ENCODE results near the gene PRF1. TPM values are rescaled to one million over a fixed set of nuclear protein-coding genes. Genes with fewer than 3 reads are reported as not detected.

The PRF1 gene
- total and polyA plus RNA-seq, 4 experiments from 2014 or later: 18.0 to 67.5 (median 42.3) TPM

DNA sequence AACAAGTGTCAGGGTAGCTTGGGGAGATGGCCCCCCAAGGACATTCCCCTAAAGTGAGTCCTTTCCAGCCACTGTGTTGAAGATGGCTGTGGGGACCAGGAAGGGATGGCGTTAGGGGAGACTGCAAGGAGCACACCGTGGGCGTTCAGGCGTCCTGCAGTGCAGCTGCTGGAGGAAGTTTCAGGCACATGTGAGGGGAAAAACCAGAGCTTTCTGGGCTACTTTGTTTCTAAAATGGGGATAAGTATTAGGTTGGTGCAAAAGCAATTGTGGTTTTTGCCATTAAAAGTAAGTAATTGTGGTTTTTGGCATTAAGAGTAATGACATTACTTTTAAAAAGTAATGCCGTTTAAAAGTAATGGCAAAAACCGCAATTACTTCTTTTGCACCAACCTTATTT, 14.3 kb downstream of the PRF1 start:
- no peak for DNase-seq
- Histone ChIP-seq H3K27ac (ENCODE audit: low read depth, low read length) (no peak overlapping the region), H3K4me3 (ENCODE audit: low read length in 2 of 2) (no peak overlapping the region), H3K4me1 (ENCODE audit: insufficient read depth, low read length) (no peaks in the 10 kb centered on the region), H3K9me3 (ENCODE audit: control insufficient read depth in 1 of 2, low read length in 2 of 2) (no peaks in the 10 kb centered on the region), H3K36me3 (ENCODE audit: insufficient read depth, low read length) (no peaks in the 10 kb centered on the region), H3K27me3 (ENCODE audit: insufficient read depth, low read length) (no peaks in the 10 kb centered on the region)
- ChIA-PET CTCF (ENCODE audit: partially characterized antibody) (no interaction called here), POLR2A (ENCODE audit: partially characterized antibody) (no interaction called here)
- Mint-ChIP-seq H3K9me3 (no peaks in the 10 kb centered on the region), H3K4me1 (peaks cover 0 to 5% (median 0%) of the 10 kb centered on the region in 4 donors), H3K27ac (no peak overlapping the region), H3K36me3 (peaks cover 0 to 2% of the 10 kb centered on the region in 2 donors), H3K4me3 (no peak overlapping the region), H3K27me3 (peaks cover 0 to 7% of the 10 kb centered on the region in 2 donors)
- intact Hi-C loops (cut with micrococcal nuclease): no loop called here

DNA sequence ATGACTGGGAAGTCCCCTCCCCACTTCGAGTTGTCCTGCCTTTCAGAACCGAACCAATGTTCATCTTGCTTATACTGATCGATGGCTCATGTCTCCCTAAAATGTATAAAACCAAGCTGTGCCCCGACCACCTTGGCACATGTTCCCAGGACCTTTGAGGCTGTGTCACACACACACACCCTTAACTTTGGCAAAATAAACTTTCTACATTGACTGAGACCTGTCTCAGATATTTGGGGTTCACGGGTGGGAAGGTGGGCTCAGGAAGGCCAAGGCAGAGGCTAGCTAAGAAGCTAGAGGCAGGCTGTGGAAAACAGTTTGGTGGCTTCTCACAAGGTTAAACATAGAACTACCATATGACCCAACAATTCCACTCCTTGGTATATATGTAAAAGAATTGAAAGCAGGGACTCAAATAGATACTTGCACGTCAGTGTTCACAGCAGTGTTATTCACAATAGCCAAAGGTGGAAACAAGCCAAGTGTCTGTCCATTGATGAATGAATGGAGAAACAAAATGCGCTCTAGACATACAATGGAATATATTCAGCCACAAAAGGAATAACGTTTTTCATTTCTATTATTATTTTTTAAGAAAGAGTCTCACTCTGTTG, 15.4 kb downstream of the PRF1 start:
- H3K27ac ChIP-seq (ENCODE audit: low read depth, low read length): no peak overlapping the region
- POLR2A ChIA-PET (ENCODE audit: partially characterized antibody): no interaction called here
- H3K27me3 Mint-ChIP-seq: peaks cover 0 to 5% of the 10 kb centered on the region in 2 donors
- CTCF ChIA-PET (ENCODE audit: partially characterized antibody): no interaction called here
- H3K4me3 Mint-ChIP-seq: no peak overlapping the region
- H3K36me3 Mint-ChIP-seq: no peaks in the 10 kb centered on the region
- intact Hi-C loops (cut with micrococcal nuclease): loop anchor here (1.0 kb wide), 1 partner anchor 16 kb away; no protein-coding TSS in a partner anchor
- H3K4me1 Mint-ChIP-seq: peaks cover 0 to 3% (median 0%) of the 10 kb centered on the region in 4 donors
- H3K27ac Mint-ChIP-seq: peak overlapping the region in 1 of 7 donors; percentile 21
- H3K4me1 ChIP-seq (ENCODE audit: insufficient read depth, low read length): no peaks in the 10 kb centered on the region
- no peaks in the 10 kb centered on the region for H3K9me3 Mint-ChIP-seq
- no peak overlapping the region for H3K4me3 ChIP-seq (ENCODE audit: low read length in 2 of 2)
- no peak for DNase-seq
- no peaks in the 10 kb centered on the region for H3K27me3 ChIP-seq (ENCODE audit: insufficient read depth, low read length)
- no peaks in the 10 kb centered on the region for H3K9me3 ChIP-seq (ENCODE audit: control insufficient read depth in 1 of 2, low read length in 2 of 2)
- H3K36me3 ChIP-seq (ENCODE audit: insufficient read depth, low read length): no peaks in the 10 kb centered on the region

DNA sequence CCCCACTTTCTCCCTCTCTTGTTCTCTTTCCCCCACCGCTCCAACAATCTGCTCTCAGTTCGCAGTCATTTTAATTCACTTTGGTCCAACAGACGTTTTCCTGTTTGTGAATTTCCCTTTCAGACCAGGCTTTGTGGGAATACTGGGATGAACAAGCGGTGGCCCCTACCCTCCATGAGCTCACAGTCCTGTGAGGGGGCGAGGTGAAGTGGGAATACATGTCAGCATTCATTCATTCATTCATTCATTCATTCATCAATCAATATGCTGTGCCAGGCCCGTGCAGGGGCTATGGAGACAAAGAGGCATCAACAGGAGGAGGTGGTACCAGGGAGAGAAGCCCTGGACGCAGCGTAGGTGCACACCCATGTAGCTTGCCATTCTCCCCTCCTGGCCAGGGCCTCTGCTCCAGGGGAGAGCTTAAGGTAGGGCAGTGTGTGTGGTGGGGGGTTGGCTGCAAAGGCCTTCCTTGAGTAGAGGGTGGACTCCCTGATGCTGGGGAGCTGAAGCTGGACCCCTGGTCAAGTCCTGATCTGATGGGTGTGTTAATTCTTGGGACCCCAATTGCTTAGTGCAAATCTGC, 16.1 kb downstream of the PRF1 start:
- H3K36me3 Mint-ChIP-seq: no peaks in the 10 kb centered on the region
- CTCF ChIA-PET (ENCODE audit: partially characterized antibody): interaction anchor here (0.9 to 1.8 kb wide), 2 partner anchors 28 to 35 kb away, joined by 3 to 5 read pairs; no protein-coding TSS in a partner anchor
- no peaks in the 10 kb centered on the region for H3K4me1 ChIP-seq (ENCODE audit: insufficient read depth, low read length)
- no peak overlapping the region for H3K27ac ChIP-seq (ENCODE audit: low read depth, low read length)
- no peaks in the 10 kb centered on the region for H3K9me3 Mint-ChIP-seq
- POLR2A ChIA-PET (ENCODE audit: partially characterized antibody): no interaction called here
- intact Hi-C loops (cut with micrococcal nuclease): no loop called here
- H3K27me3 Mint-ChIP-seq: peaks cover 0 to 5% of the 10 kb centered on the region in 2 donors
- H3K4me1 Mint-ChIP-seq: peaks cover 0 to 3% (median 0%) of the 10 kb centered on the region in 4 donors
- H3K9me3 ChIP-seq (ENCODE audit: control insufficient read depth in 1 of 2, low read length in 2 of 2): no peaks in the 10 kb centered on the region
- H3K27ac Mint-ChIP-seq: no peak overlapping the region
- H3K4me3 Mint-ChIP-seq: no peak overlapping the region
- H3K27me3 ChIP-seq (ENCODE audit: insufficient read depth, low read length): no peaks in the 10 kb centered on the region
- DNase-seq: no peak
- H3K4me3 ChIP-seq (ENCODE audit: low read length in 2 of 2): no peak overlapping the region
- no peaks in the 10 kb centered on the region for H3K36me3 ChIP-seq (ENCODE audit: insufficient read depth, low read length)

DNA sequence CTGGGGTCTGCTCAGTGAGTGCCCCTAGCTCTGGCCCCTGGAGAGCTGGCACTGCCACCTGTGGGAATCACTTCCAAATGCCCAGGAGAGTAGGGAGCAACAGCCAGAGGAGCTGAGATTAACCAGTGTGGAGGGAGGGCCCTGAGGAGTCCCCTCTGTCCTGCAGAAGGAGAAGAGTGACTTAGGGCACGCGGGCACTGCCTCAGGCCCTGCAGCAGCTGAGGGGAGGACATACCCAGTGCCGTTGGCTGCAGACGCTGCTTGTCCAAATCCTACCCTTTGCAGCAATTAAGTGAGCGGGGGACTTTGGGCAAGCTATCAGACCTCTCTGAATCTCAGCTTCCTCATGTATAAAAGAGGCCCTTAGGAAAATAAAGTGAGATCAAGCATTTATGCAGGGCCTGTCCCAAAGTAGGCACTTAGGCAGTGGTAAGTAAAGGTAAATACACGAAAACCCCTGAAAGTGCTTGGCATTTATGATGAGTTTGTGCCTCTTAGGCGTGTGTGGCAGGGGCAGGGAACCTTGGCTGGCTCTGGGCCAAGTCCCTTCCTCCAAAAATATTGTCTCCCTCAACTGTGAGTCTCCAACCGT, 16.9 kb downstream of the PRF1 start:
- CTCF ChIA-PET (ENCODE audit: partially characterized antibody): interaction anchor here (0.9 to 1.8 kb wide), 2 partner anchors 27 to 34 kb away, joined by 3 to 5 read pairs; no protein-coding TSS in a partner anchor
- Mint-ChIP-seq H3K27me3 (peaks cover 0 to 5% of the 10 kb centered on the region in 2 donors), H3K4me3 (no peak overlapping the region), H3K9me3 (no peaks in the 10 kb centered on the region), H3K4me1 (no peaks in the 10 kb centered on the region), H3K36me3 (no peaks in the 10 kb centered on the region), H3K27ac (no peak overlapping the region)
- intact Hi-C loops (cut with micrococcal nuclease): no loop called here
- Histone ChIP-seq H3K9me3 (ENCODE audit: control insufficient read depth in 1 of 2, low read length in 2 of 2) (no peaks in the 10 kb centered on the region), H3K27me3 (ENCODE audit: insufficient read depth, low read length) (no peaks in the 10 kb centered on the region), H3K36me3 (ENCODE audit: insufficient read depth, low read length) (no peaks in the 10 kb centered on the region), H3K27ac (ENCODE audit: low read depth, low read length) (no peak overlapping the region), H3K4me1 (ENCODE audit: insufficient read depth, low read length) (no peaks in the 10 kb centered on the region), H3K4me3 (ENCODE audit: low read length in 2 of 2) (no peak overlapping the region)
- POLR2A ChIA-PET (ENCODE audit: partially characterized antibody): no interaction called here
- no peak for DNase-seq

DNA sequence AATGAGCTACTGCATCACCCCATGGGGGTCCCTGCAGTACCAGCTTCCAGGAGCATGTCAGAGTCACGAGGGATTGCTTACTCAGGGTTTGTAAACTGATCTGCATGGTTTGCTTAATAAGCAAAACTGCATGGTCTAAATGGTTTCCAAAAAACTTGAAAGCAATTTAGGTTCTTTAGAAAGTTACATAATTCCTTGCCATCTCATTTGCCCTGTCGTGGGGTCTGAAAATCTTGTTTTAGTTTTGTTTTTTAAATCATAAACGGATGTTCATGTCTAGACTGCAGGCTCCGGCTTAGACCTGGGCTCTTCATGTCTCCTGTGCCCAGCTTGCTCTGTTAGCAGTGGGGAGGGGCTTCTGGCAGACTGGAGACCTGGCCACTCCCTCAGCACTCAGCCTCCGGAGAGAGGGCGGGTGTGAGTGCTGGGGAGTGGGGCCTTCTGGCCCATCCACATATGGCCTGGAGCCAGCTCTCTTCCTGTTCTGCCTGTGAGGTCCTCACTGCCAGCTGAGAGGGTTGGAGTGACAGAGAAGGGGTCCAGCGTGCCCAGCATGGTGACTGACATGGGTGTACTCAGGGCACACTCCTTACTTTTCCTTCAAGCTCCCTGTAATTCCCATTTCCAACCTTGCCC, 17.5 kb downstream of the PRF1 start:
- Mint-ChIP-seq H3K36me3 (no peaks in the 10 kb centered on the region), H3K4me3 (no peak overlapping the region), H3K27ac (no peak overlapping the region), H3K4me1 (peaks cover under 1 to 2% (median 2%) of the 10 kb centered on the region in 4 donors), H3K9me3 (no peaks in the 10 kb centered on the region), H3K27me3 (peaks cover 0 to 5% of the 10 kb centered on the region in 2 donors)
- Histone ChIP-seq H3K36me3 (ENCODE audit: insufficient read depth, low read length) (no peaks in the 10 kb centered on the region), H3K27me3 (ENCODE audit: insufficient read depth, low read length) (no peaks in the 10 kb centered on the region), H3K4me3 (ENCODE audit: low read length in 2 of 2) (no peak overlapping the region), H3K27ac (ENCODE audit: low read depth, low read length) (no peak overlapping the region), H3K9me3 (ENCODE audit: control insufficient read depth in 1 of 2, low read length in 2 of 2) (no peaks in the 10 kb centered on the region), H3K4me1 (ENCODE audit: insufficient read depth, low read length) (peaks cover 4% of the 10 kb centered on the region)
- CTCF ChIA-PET (ENCODE audit: partially characterized antibody): interaction anchor here (1.8 kb wide), 1 partner anchor 26 kb away, joined by 5 read pairs; no protein-coding TSS in a partner anchor
- POLR2A ChIA-PET (ENCODE audit: partially characterized antibody): no interaction called here
- DNase-seq: no peak
- intact Hi-C loops (cut with micrococcal nuclease): no loop called here

DNA sequence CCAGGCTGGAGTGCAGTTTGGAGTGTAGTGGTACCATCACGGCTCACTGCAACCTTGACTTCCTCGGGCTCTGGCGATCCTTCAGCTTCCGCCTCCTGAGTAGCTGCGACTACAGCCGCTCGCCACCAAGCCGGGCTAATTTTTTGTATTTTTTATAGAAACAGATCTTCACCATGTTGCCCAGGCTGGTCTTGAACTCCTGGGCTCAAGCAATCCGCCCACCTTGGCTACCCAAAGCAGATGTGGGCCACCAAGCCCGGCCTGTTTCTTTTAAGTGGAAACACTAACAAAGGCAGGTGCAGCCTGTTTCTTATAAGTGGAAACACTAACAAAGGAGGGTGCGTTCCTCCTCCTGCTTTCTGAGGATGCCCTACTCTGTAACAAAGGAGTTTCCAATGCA, 18.2 kb downstream of the PRF1 start:
- no peak overlapping the region for H3K27ac ChIP-seq (ENCODE audit: low read depth, low read length)
- Mint-ChIP-seq H3K36me3 (no peaks in the 10 kb centered on the region), H3K4me3 (no peak overlapping the region), H3K27me3 (peaks cover 0 to 5% of the 10 kb centered on the region in 2 donors), H3K4me1 (peaks cover 7 to 9% (median 8%) of the 10 kb centered on the region in 4 donors), H3K9me3 (no peaks in the 10 kb centered on the region), H3K27ac (no peak overlapping the region)
- no peaks in the 10 kb centered on the region for H3K9me3 ChIP-seq (ENCODE audit: control insufficient read depth in 1 of 2, low read length in 2 of 2)
- ChIA-PET CTCF (ENCODE audit: partially characterized antibody) (no interaction called here), POLR2A (ENCODE audit: partially characterized antibody) (no interaction called here)
- H3K4me1 ChIP-seq (ENCODE audit: insufficient read depth, low read length): peaks cover 11% of the 10 kb centered on the region
- H3K4me3 ChIP-seq (ENCODE audit: low read length in 2 of 2): no peak overlapping the region
- H3K27me3 ChIP-seq (ENCODE audit: insufficient read depth, low read length): no peaks in the 10 kb centered on the region
- no peaks in the 10 kb centered on the region for H3K36me3 ChIP-seq (ENCODE audit: insufficient read depth, low read length)
- intact Hi-C loops (cut with micrococcal nuclease): no loop called here
- DNase-seq: no peak

DNA sequence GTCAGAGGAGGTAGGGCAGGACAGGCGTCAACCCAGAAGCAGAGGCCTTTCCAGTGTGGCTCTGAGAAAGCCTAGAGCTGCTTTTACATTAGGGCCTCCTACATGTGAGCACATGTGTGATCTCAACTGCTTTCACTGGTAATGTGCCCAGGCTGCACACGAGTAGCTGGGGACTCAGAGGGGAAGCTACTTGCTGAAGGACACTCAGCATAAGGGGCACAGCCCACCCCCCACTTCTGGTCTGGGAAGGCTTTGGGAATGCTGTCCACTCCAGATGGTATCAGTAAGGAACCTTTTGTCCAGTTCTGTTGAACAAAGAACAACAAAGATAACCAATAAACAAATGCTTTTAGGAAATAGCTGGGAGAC, 18.9 kb downstream of the PRF1 start:
- no peak overlapping the region for H3K4me3 ChIP-seq (ENCODE audit: low read length in 2 of 2)
- intact Hi-C loops (cut with micrococcal nuclease): no loop called here
- Mint-ChIP-seq H3K4me1 (peaks cover 12 to 16% (median 15%) of the 10 kb centered on the region in 4 donors), H3K27me3 (peaks cover 0 to 2% of the 10 kb centered on the region in 2 donors), H3K4me3 (no peak overlapping the region), H3K36me3 (no peaks in the 10 kb centered on the region), H3K27ac (no peak overlapping the region), H3K9me3 (no peaks in the 10 kb centered on the region)
- no peaks in the 10 kb centered on the region for H3K36me3 ChIP-seq (ENCODE audit: insufficient read depth, low read length)
- no peaks in the 10 kb centered on the region for H3K9me3 ChIP-seq (ENCODE audit: control insufficient read depth in 1 of 2, low read length in 2 of 2)
- peaks cover 18% of the 10 kb centered on the region for H3K4me1 ChIP-seq (ENCODE audit: insufficient read depth, low read length)
- DNase-seq: no peak
- no peak overlapping the region for H3K27ac ChIP-seq (ENCODE audit: low read depth, low read length)
- no peaks in the 10 kb centered on the region for H3K27me3 ChIP-seq (ENCODE audit: insufficient read depth, low read length)
- CTCF ChIA-PET (ENCODE audit: partially characterized antibody): no interaction called here
- POLR2A ChIA-PET (ENCODE audit: partially characterized antibody): no interaction called here

Data from CD4-positive, alpha-beta memory T cell (primary cell).